Kidney glomerular epithelial cell (primary cell): ENCODE data around the gene GPRC5B.
A peak's percentile ranks its signal among the peaks of the same experiment; 100 is the strongest.

Experiments used
- DNase-seq: peaks from one replicate; lab custom pipeline; 2025; lab: John Stamatoyannopoulos, UW

The GPRC5B gene

GRCh38 chr16:19872179-19872863 is 12.3 kb downstream of the GPRC5B start:
- no peak for DNase-seq

GRCh38 chr16:19871721-19872120 is 12.9 kb downstream of the GPRC5B start:
- no peak for DNase-seq

- no peak for DNase-seq
Measured at GRCh38 chr16:19868421-19868820, 16.2 kb downstream of the GPRC5B start.

- no peak for DNase-seq
Measured at GRCh38 chr16:19864566-19864965, 20.1 kb downstream of the GPRC5B start.

GRCh38 chr16:19863990-19864389 is 20.7 kb downstream of the GPRC5B start:
- no peak for DNase-seq

- no peak for DNase-seq
Measured at GRCh38 chr16:19861811-19862327, 22.8 kb downstream of the GPRC5B start.

GRCh38 chr16:19861133-19861532 is 23.5 kb downstream of the GPRC5B start:
- no peak for DNase-seq

- DNase-seq = peak; percentile 97
Measured at GRCh38 chr16:19860166-19861041, 24.2 kb downstream of the GPRC5B start.

- no peak for DNase-seq
Measured at GRCh38 chr16:19859603-19860002, 25.0 kb downstream of the GPRC5B start.

- DNase-seq = no peak
Measured at GRCh38 chr16:19859166-19859565, 25.5 kb downstream of the GPRC5B start.

GRCh38 chr16:19858340-19859018 is 26.2 kb downstream of the GPRC5B start:
- DNase-seq = no peak

GRCh38 chr16:19857593-19858339 is 26.9 kb downstream of the GPRC5B start:
- no peak for DNase-seq

GRCh38 chr16:19856120-19856519 is 28.5 kb downstream of the GPRC5B start:
- no peak for DNase-seq

GRCh38 chr16:19854543-19854876 is 30.1 kb downstream of the GPRC5B start:
- DNase-seq = no peak

GRCh38 chr16:19853742-19854542 is 30.7 kb downstream of the GPRC5B start:
- no peak for DNase-seq

- no peak for DNase-seq
Measured at GRCh38 chr16:19853132-19853741, 31.4 kb downstream of the GPRC5B start.

- DNase-seq = no peak
Measured at GRCh38 chr16:19851476-19851875, 33.2 kb downstream of the GPRC5B start.

- DNase-seq = no peak
Measured at GRCh38 chr16:19850131-19850817, 34.4 kb downstream of the GPRC5B start.

GRCh38 chr16:19848756-19849155 is 35.9 kb downstream of the GPRC5B start:
- no peak for DNase-seq

- no peak for DNase-seq
Measured at GRCh38 chr16:19846436-19846835, 38.2 kb downstream of the GPRC5B start.
